Heart left ventricle (tissue), 13 donors: ENCODE results near the gene MYL9.

Source experiments
- CTCF ChIP-seq, 12 donors: fragments of 200-600 bp; sonication (generic) in 4 of 12; IDR thresholded peaks; one replicate each; pipeline versions ENCODE4 v1.5.0 to v1.8.0; 2018 to 2022; ENCODE audit warnings: antibody characterized with exemption in 12 of 12, mild to moderate bottlenecking in 5 of 12
- POLR2A ChIP-seq, 2 donors: fragments of 450-650 bp; IDR thresholded peaks; one replicate each; pipeline ENCODE4 v1.6.1; 2017; ENCODE audit warnings: antibody characterized with exemption in 2 of 2, mild to moderate bottlenecking in 2 of 2, moderate library complexity in 2 of 2
- donor health status: ischemic (EF 13 %, LVEDD 7.1; RV severe dilation, severe dysfunction).
- donor health status: DM: no; HTN: yes; CAD: no.
- donor health status: DM: no; HTN: no; CAD: no.
- donor health status: ischemic (EF 25% LVEDD 6.9; RV normal size, moderate dysfunction).
- donor health status: ischemic (EF 25% LVEDD 5.7; RV mildly dilated, moderate dysfunction).
- donor health status: ischemic (EF 35%, LVEDD 5.7; RV mildly dilated, moderate dysfunction).
- donor health status: nonischemic (EF 11% LVEDD 7.7; RV severe dilation, severe dysfunction).
- donor health status: DM: yes; HTN: yes; CAD: no.
- donor health status: PGD.
- donor health status: ischemic (EF 29% LVEDD 5.4; RV normal size, mild dysfunction).
- donor health status: nonischemic (EF 23%, LVEDD 6.1; RV moderate dilation, normal function).

GRCh38 chr20:36548006-36548315 is 6.6 kb downstream of the MYL9 start:
- peak in 3 of 12 donors; percentile 15 to 25 (median 18) for TF ChIP-seq CTCF (IDR thresholded peaks at IDR 0.05)
- no peak for TF ChIP-seq POLR2A (IDR thresholded peaks at IDR 0.05)
